Neural cell (in vitro differentiated cells): ENCODE results near the gene CASR. TPM values are rescaled to one million over a fixed set of nuclear protein-coding genes. Genes with fewer than 3 reads are reported as not detected.

Source experiments
- H2AFZ ChIP-seq: fragments of 200-600, 300-800 bp; sonication (generic), shearing (Covaris generic); 2 replicates; pipeline ENCODE4 v1.6.0; 2014; ENCODE audit warnings: low read depth, mild to moderate bottlenecking, antibody characterized with exemption, low read length, moderate library complexity
- H3F3A ChIP-seq: fragments of 200-600 bp; shearing (Covaris generic); 2 replicates; pipeline ENCODE4 v1.6.1; 2016; ENCODE audit warnings: mild to moderate bottlenecking, moderate library complexity, mixed read lengths, antibody characterized with exemption, low read length; ENCODE audit not compliant: insufficient read depth, poor library complexity, severe bottlenecking
- H3K27ac ChIP-seq: fragments of 200-600, 300-800 bp; sonication (generic), shearing (Covaris generic); 2 replicates; pipeline ENCODE4 v1.5.1; 2014; ENCODE audit warnings: mild to moderate bottlenecking, low read length, moderate library complexity
- H3K27me3 ChIP-seq: fragments of 300-800, 200-600 bp; sonication (generic), shearing (Covaris generic); 2 replicates; pipeline ENCODE4 v1.6.0; 2014; ENCODE audit warnings: mild to moderate bottlenecking, low read depth, low read length, moderate library complexity; ENCODE audit not compliant: insufficient read depth
- H3K36me3 ChIP-seq: fragments of 300-800, 200-600 bp; sonication (generic), shearing (Covaris generic); 2 replicates; pipeline ENCODE4 v1.5.1; 2014; ENCODE audit warnings: mild to moderate bottlenecking, antibody characterized with exemption, low read length, moderate library complexity; ENCODE audit not compliant: insufficient read depth
- H3K4me2 ChIP-seq: fragments of 300-800, 200-600 bp; sonication (generic), shearing (Covaris generic); 2 replicates; pipeline ENCODE4 v1.6.0; 2014; ENCODE audit warnings: mild to moderate bottlenecking, low read length
- H3K4me3 ChIP-seq: fragments of 300-800, 200-600 bp; sonication (generic), shearing (Covaris generic); 2 replicates; pipeline ENCODE4 v1.5.1; 2014; ENCODE audit warnings: mild to moderate bottlenecking, low read length, moderate library complexity
- H3K79me2 ChIP-seq: fragments of 200-600 bp; shearing (Covaris generic); replicated peaks from 2 replicates; pipeline ENCODE4 v1.6.0; 2014; ENCODE audit warnings: mild to moderate bottlenecking, low read length, moderate library complexity; ENCODE audit not compliant: insufficient read depth
- H3K9ac ChIP-seq: fragments of 300-800, 200-600 bp; sonication (generic), shearing (Covaris generic); 2 replicates; pipeline ENCODE4 v1.6.1; 2016; ENCODE audit warnings: mild to moderate bottlenecking, low read length, mixed read lengths
- H3K9me2 ChIP-seq: fragments of 200-600 bp; shearing (Covaris generic); 2 replicates; pipeline ENCODE4 v1.6.1; 2016; ENCODE audit warnings: mild to moderate bottlenecking, low read length, mixed read lengths; ENCODE audit not compliant: insufficient read depth
- H3K9me3 ChIP-seq: fragments of 200-600, 300-800 bp; sonication (generic), shearing (Covaris generic); 2 replicates; pipeline ENCODE4 v1.6.1; 2016; ENCODE audit warnings: mild to moderate bottlenecking, mixed run types, low read length, moderate library complexity, mixed read lengths
- H4K20me1 ChIP-seq: fragments of 200-600 bp; shearing (Covaris generic); 2 replicates; pipeline ENCODE4 v1.6.1; 2016; ENCODE audit warnings: mild to moderate bottlenecking, mixed run types; ENCODE audit not compliant: insufficient read depth
- CTCF ChIP-seq: fragments of 450-650 bp; IDR thresholded peaks from 2 replicates; pipeline ENCODE4 v1.5.1; 2014; ENCODE audit warnings: antibody characterized with exemption, mild to moderate bottlenecking, moderate library complexity; ENCODE audit not compliant: poor library complexity, severe bottlenecking
- EP300 ChIP-seq: fragments of 450-650 bp; conservative IDR thresholded peaks from 2 replicates; pipeline ENCODE4 v1.6.1; 2014; ENCODE audit warnings: antibody characterized with exemption, mild to moderate bottlenecking, moderate library complexity; ENCODE audit not compliant: poor library complexity, severe bottlenecking
- EZH2 ChIP-seq: fragments of 200-600, 300-800 bp; shearing (Covaris generic), sonication (generic); IDR thresholded peaks from 2 replicates; pipeline ENCODE4 v1.6.1; 2014; ENCODE audit warnings: antibody characterized with exemption, low read length, borderline replicate concordance, mild to moderate bottlenecking; ENCODE audit not compliant: insufficient read depth, poor library complexity, severe bottlenecking
- MXI1 ChIP-seq: fragments of 450-650 bp; conservative IDR thresholded peaks from 2 replicates; pipeline ENCODE4 v1.6.1; 2014; ENCODE audit warnings: antibody characterized with exemption, mild to moderate bottlenecking; ENCODE audit not compliant: poor library complexity, severe bottlenecking
- POLR2AphosphoS5 ChIP-seq: IDR thresholded peaks from 2 replicates; pipeline ENCODE4 v1.6.1; 2012
- RAD21 ChIP-seq: fragments of 450-650 bp; conservative IDR thresholded peaks from 2 replicates; pipeline ENCODE4 v1.6.1; 2014; ENCODE audit warnings: antibody characterized with exemption, mild to moderate bottlenecking, moderate library complexity
- REST ChIP-seq: IDR thresholded peaks from 2 replicates; pipeline ENCODE4 v1.6.1; 2012; ENCODE audit warnings: borderline replicate concordance
- SMC3 ChIP-seq: fragments of 450-650 bp; conservative IDR thresholded peaks from 2 replicates; pipeline ENCODE4 v1.6.1; 2014; ENCODE audit warnings: antibody characterized with exemption, mild to moderate bottlenecking, moderate library complexity; ENCODE audit not compliant: poor library complexity
- TAF1 ChIP-seq: IDR thresholded peaks from 2 replicates; pipeline ENCODE4 v1.6.1; 2012; ENCODE audit warnings: low read depth
- polyA plus RNA-seq: library from polyadenylated mRNA; depleted of rRNA; stranded (reverse); fragments of >200 nt; gene quantifications from 2 replicates; pipeline ENCODE4 v1.2.3, GENCODE V29; 2014

CASR gene
- polyA plus RNA-seq, 1 donor from 2014 or later = not detected

GRCh38 chr3:122268257-122269024 lies 85.0 kb downstream of the CASR start:
- no peak overlapping the region for H3K27ac ChIP-seq
- H3K79me2 ChIP-seq = no peaks in the 10 kb centered on the region
- no peaks in the 10 kb centered on the region for H3F3A ChIP-seq
- no peak overlapping the region for H3K9ac ChIP-seq
- no peaks in the 10 kb centered on the region for H3K9me2 ChIP-seq
- H3K4me3 ChIP-seq = no peak overlapping the region
- no peaks in the 10 kb centered on the region for H3K27me3 ChIP-seq
- no peaks in the 10 kb centered on the region for H3K9me3 ChIP-seq
- H4K20me1 ChIP-seq = no peaks in the 10 kb centered on the region
- TF ChIP-seq RAD21 (no peak), EP300 (no peak), EZH2 (no peak), POLR2AphosphoS5 (no peak), CTCF (no peak), MXI1 (no peak), SMC3 (no peak), REST (no peak), TAF1 (no peak)
- H2AFZ ChIP-seq = no peak overlapping the region
- H3K4me2 ChIP-seq = no peak overlapping the region
- H3K36me3 ChIP-seq = no peaks in the 10 kb centered on the region

GRCh38 chr3:122269045-122269444 lies 85.6 kb downstream of the CASR start:
- Histone ChIP-seq H3K27me3 (no peaks in the 10 kb centered on the region), H2AFZ (no peak overlapping the region), H3F3A (no peaks in the 10 kb centered on the region), H3K9me3 (no peaks in the 10 kb centered on the region), H3K36me3 (no peaks in the 10 kb centered on the region), H3K9me2 (no peaks in the 10 kb centered on the region), H3K27ac (no peak overlapping the region), H3K9ac (no peak overlapping the region), H3K4me2 (no peak overlapping the region), H3K4me3 (no peak overlapping the region), H4K20me1 (no peaks in the 10 kb centered on the region), H3K79me2 (no peaks in the 10 kb centered on the region)
- TF ChIP-seq POLR2AphosphoS5 (no peak), EZH2 (no peak), EP300 (no peak), REST (no peak), SMC3 (no peak), CTCF (no peak), TAF1 (no peak), MXI1 (no peak), RAD21 (no peak)
